ENCODE measurements around the gene MARF1.
A peak's percentile ranks its signal among the peaks of the same experiment; 100 is the strongest.
"Not testable (repeated sequence)": the region's sequence is repeated elsewhere in the genome, so short reads cannot be mapped to it uniquely, and the experiment has no call there.

MARF1 gene, protein sequence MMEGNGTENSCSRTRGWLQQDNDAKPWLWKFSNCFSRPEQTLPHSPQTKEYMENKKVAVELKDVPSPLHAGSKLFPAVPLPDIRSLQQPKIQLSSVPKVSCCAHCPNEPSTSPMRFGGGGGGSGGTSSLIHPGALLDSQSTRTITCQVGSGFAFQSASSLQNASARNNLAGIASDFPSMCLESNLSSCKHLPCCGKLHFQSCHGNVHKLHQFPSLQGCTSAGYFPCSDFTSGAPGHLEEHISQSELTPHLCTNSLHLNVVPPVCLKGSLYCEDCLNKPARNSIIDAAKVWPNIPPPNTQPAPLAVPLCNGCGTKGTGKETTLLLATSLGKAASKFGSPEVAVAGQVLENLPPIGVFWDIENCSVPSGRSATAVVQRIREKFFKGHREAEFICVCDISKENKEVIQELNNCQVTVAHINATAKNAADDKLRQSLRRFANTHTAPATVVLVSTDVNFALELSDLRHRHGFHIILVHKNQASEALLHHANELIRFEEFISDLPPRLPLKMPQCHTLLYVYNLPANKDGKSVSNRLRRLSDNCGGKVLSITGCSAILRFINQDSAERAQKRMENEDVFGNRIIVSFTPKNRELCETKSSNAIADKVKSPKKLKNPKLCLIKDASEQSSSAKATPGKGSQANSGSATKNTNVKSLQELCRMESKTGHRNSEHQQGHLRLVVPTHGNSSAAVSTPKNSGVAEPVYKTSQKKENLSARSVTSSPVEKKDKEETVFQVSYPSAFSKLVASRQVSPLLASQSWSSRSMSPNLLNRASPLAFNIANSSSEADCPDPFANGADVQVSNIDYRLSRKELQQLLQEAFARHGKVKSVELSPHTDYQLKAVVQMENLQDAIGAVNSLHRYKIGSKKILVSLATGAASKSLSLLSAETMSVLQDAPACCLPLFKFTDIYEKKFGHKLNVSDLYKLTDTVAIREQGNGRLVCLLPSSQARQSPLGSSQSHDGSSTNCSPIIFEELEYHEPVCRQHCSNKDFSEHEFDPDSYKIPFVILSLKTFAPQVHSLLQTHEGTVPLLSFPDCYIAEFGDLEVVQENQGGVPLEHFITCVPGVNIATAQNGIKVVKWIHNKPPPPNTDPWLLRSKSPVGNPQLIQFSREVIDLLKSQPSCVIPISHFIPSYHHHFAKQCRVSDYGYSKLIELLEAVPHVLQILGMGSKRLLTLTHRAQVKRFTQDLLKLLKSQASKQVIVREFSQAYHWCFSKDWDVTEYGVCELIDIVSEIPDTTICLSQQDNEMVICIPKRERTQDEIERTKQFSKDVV (N-terminal part only)

DNA sequence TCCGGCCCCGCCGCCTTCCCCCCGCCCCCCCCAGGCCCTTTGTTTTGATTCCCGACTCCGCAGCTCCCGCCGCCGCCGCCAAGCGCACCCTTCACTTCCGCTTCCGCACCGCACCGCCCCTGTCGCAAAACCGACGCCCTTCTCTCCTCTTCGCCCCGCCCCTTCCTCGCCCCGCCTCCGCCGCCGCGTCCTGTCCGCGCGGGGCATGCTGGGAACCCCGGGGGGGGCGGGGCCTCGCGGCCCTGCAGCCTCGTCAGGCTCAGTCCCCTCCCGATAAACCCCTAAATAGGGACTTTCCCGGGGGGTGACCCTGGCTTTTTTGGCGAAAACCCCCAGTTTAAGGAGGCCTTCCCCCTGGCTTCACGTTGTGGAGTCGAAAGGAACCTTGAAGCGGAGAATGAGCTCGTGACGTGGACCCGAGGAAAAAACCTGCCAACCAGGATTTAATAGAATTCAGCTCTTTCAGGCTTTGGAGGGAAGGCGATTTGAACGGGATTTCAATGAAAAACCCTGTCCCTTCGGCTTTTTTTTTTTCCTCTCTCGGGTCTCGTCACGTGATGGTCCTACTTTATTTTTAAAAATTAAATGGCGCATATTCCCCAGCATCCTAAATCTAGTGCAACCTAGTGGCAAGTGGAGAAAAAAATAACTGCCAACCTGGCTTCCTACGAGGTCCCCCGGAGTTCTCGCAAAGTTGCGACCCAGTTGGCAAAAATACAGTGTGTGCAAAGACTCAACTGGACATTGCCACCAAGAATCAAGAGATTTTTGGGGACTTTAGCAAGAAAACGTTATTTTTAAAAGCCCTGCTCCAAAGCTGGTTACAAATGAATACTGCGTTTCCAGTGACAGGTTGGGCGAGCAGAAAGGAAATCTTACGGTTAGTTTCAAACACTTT is at the start of gene MARF1:
Gene MARF1 (minus strand): TSS at position 107 of the 898 bp plus-strand sequence. CDS start 3,921 bp downstream, outside the sequence.
- peak; percentile 100 for DNase-seq

DNA sequence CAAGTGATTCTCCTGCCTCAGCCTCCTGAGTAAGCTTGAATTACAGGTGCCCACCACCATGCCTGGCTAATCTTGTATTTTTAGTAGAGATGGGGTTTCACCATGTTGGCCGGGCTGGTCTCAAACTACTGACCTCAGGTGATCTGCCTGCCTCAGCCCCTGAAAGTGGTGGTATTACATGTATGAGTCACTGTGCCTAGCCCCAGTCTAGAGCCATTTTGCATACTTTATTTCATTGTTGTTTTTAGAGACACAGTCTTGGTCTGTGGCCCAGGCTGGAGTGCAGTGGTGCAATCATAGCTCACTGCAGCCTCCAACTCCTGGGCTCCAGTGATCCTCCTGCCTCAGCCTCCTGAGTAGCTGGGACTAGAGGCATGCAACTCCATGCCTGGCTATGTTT is 49.6 kb upstream of the MARF1 start:
- DNase-seq, result not testable (repeated sequence)

DNA sequence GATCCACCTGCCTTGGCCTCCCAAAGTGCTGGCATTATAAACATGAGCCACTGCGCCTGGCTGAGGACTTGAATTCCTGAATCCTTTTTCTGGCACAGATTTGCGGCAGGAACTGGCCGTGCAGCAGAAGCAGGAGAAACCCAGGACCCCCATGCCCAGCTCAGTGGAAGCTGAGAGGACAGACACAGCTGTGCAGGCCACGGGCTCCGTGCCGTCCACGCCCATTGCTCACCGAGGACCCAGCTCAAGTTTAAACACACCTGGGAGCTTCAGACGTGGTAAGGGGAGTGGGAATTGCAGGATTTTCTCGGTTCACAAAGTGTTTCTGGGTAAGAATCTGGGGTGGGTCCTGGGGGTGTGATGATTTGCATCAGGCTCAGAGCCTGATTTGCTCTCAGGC is 48.1 kb upstream of the MARF1 start:
- DNase-seq, result no peak

DNA sequence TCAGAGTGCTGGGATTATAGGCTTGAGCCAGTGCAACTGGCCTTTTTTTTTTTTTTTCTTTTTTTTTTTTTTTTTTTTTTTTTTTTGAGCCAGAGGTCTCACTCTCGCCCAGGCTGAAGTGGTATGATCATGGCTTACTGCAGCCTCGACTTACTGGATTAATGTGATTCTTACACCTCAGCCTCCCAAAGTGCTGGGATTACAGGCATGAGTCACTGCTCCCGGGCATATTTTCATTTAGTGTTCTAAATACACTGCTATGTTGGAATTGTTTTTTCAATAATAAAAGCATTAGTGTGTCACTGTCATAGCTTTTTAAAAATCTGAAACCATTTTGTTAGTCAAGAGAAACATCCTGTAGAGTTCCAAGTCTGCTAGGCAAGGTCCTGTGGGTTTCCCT is 47.3 kb upstream of the MARF1 start:
- DNase-seq, result no peak

DNA sequence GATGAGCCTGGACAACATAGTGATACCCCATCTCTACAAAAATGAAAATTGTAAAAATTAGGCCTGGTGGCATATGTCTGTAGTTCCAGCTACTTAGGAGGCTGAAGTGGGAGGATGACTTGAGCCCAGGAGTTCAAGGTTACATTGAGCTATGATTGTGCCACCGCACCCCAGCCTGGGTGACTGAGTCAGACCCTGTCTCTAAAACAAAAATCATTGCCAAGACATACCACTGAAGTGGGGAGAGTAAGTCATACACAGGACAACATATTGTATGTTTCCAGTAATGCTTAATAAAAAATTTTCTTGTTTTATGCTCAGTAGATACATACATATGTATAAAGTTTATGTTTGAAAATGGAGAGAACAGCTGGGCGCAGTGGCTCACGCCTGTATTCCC is 46.3 kb upstream of the MARF1 start:
- no peak for DNase-seq

DNA sequence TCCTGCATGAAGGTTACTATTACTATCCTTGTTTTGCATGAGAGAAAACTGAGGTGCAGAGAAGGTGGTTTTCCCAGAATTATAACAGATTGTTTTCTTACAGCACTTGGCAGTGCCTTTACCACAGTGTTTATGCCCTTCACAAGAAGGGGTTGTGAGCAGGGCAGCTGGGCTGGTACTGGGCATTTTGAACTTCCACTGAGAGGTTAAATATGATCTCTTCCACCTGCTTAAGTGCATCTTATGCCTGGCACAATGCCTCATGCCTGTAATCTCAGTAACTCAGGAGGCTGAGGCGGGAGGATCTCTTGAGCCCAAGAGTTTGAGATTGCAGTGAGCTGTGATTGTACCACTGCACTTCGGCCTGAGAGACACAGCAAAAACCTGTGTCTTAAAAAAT is 43.3 kb upstream of the MARF1 start:
- no peak for DNase-seq

DNA sequence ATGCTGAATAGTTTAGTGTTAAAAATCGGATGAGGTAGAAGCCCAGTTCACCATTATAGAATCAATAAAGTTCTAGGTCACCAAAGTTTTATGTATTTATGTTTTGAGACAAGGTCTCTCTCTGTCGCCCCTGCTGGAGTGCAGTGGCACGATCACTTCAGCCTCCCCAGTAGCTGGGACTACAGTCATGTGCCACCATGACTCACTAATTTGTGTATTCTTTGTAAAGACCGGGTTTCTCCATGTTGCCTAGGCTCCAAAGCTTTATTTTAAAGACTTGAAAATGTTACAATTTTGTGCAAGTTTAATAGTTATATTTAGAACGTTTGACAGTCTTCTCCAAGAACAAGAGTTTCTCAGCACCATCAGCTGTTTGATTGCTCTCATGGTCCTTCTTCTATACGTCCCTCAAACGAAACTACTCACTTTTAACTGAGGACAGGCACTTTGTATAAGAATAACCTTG is 39.2 kb upstream of the MARF1 start:
- peak; percentile 30 for DNase-seq

DNA sequence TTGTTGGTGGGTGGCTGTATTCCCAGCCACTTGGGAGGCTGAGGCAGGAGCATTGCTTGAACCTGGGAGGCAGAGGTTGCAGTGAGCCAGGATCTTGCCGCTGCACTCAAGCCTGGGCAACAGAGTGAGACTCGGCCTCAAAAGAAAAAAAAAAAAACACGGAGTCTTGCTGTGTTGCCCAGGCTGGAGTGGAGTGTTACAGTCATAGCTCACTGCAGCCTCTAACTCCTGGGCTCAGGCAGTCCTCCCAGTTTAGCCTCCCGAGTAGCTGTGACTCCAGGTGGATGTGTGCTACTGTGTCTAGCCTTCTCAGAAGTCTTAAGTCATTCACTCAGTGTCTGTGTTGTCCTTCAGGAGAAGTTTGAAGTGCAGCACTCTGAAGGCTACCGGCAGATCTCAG is 34.5 kb upstream of the MARF1 start:
- no peak for DNase-seq

DNA sequence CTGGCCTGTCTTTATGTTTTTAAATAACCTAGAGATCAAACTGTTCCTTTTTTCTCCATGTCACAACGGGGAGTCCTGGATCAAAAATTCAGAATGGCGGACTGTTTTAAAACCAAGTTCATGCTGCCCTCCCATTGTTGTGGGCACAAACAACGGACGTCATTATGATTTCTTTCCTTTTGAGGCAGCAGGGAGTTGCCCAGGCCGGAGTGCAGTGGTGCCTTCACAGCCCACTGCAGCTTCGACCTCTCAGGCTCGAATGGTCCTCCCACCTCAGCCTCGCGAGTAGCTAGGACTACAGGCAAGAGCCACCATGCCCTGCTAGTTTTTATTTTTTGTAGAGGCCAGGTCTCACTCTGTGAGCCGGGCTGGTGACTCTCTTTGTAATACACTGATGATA is 33.6 kb upstream of the MARF1 start:
- DNase-seq, result no peak

DNA sequence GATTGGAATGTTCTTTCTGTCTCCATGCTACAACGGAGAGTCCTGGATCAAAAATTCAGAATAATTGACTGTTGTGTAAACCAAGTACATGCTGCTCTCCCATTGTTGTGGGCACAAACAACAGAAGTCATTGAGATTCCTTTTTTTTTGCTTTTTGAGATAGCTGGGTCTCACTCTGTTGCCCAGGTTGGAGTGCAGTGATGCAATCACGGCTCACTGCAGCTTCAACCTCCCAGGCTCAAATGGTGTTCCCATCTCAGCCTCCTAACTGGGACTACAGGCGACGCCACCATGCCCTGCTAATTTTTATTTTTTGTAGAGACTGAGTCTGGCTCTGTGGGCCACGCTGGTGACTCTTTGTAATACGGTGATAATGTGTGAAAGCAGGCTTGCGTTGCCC is 31.6 kb upstream of the MARF1 start:
- DNase-seq, result no peak

DNA sequence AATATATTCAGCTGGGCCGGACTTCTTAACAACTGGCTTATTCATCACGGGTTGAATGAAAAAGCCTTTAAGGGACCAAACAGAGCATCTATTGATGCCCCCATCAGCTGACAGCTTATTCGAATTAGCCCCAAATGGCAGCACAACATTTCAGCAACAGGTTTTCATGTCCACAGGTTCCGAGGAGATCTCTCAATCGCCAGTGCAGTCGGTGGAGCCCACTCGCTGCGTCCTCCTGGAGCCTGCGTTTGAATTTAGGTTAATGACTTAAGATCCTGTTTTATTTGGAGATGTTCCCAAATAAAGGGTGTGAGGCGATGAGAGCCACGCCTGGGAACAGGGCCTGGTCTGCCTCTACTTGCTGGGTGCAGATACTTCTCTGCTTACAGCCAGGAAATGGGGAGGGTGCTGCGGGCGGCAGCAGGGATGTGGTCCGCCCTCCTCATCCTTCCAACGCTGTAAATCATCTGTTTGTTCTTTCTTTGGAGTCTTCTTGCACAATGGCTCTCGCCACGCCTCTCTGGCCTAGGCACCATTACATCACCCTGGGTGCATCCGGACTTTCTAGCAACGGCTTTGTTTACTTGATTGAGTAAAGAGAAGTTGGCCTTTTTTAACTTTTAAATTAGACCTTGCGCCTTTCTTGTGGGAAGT is 29.7 kb upstream of the MARF1 start:
- peak; percentile 57 for DNase-seq

DNA sequence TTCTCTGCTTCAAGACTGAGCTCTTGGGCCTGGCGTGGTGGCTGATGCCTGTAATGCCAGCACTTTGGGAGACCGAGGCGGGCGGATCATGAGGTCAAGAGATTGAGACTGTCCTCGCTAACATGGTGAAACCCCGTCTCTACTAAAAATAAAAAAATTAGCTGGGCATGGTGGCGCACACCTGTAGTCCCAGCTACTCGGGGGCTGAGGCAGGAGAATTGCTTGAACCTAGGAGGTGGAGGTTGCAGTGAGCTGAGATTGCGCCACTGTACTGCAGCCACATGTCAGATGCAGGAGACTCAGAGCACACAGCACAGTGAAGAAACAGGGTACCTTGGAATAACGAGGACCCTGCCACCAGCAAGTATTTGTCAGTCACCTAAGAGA is 29.2 kb upstream of the MARF1 start:
- DNase-seq, result not testable (repeated sequence)

DNA sequence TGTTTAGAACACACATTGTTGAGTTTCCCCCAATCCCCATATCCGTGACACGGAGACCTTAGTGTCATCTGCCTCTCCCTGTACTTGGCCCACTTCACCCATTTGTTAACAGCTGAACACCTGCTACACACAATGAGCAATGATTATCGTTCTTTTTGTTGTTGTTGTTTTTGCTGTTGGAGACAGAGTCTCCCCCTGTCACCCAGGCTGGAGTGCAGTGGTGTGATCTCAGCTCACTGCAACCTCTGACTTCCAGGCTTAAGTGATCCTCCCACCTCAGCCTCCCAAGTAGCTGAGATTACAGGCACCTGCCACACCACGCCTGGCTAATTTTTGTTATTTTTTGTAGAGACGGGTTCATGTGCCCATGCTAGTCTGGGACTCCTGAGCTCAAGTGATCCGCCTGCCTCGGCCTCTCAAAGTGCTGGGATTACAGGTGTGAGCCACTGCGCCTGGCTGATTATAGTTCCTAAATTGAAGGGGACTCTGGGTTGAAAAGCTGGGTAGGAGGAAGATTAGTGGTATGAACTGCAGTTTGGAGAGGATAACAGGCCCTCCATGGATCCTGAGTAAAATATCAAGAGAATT is 28.7 kb upstream of the MARF1 start:
- no peak for DNase-seq

DNA sequence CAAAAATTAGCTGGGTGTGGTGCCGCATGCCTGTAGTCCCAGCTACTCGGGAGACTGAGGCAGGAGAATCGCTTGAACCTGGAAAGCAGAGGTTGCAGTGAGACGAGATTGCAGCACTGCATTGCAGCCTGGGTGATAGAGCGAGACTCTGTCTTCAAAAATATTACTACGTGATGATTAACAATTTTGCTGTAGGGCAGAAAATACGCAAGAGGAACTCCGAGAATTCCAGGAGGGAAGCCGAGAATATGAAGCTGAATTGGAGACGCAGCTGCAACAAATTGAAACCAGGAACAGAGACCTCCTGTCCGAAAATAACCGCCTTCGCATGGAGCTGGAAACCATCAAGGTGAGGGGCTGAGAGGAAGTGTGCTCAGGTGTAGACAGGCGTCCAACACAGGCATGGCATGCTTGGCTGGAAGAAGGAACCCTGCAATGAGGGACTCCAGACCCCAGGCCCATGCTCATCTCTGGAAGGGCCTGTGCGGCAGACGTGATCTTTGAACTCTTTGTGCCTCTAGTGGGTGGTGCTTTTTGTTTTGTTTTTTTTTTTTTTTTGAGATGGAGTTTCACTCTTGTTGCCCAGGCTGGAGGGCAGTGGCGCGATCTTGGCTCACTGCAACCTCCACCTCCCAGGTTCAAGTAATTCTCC is 24.3 kb upstream of the MARF1 start:
- no peak for DNase-seq

DNA sequence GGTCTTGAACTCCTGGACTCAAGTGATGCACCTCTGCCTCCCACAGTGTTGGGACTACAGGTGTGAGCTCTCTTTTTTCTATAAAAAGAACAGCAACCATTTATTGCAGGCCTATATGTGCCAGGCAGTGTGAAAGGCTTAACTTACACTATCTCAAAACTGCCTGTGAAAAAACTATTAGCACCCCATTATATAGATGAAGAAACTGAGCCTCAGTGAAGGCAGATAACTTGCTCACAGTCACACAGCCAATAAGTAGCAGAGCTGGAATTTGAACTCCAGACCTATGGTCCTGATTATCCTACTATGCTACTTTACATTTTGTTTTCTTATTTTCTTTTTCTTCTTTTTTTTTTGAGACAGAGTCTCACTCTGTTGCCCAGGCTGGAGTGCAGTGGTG is 22.2 kb upstream of the MARF1 start:
- no peak for DNase-seq

DNA sequence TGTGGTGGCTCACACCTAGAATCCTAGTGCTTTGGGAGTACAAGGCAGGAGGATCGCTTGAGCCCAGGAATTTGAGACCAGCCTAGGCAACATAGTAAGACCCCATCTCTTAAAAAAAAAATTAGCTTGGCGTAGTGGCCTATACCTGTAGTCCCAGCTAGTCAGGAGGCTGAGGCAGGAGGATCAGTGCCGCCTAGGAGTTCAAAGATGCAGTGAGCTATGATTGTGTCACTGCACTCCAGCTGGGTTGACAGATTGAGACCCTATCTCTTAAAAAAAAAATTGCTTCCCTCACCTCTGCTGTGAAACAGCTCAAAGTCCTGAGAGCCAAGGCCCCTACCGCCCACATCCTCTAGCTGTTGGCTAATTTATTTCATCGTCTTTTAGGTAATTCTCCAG is 17.2 kb upstream of the MARF1 start:
- DNase-seq, result no peak

DNA sequence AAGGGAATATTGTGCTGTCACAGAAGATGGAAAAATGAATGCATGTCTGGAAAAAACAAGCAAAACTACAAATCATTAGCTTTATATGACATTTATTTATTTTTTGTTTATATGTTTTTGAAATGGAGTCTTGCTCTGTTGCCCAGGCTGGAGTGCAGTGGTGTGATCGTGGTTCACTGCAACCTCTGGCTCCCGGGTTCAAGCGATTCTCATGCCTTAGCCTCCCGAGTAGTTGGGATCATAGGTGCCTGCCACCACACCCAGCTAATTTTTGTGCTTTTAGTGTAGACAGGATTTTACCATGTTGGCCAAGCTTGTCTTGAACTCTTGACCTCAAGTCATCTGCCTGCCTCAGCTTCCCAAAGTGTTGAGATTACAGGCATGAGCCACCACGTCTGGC is 15.6 kb upstream of the MARF1 start:
- DNase-seq, result no peak

DNA sequence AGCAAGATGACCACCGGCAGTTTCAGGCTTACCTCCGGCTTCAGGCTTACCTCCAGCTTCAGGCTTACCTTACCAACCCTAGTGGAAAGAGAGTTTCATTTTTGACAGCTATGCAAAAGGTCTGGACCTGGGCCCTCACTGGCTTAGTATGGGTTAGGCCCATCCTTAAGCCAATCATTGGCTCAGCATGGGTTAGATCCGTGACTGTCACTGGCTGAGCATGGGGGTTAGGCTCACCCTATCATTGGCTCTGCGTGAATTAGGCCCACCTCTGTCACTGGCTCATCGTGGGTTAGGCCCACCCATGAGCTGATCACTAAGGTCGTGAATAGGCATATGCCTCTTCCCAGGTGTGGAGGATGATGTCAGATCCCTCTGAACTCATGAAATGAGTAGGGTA is 15.2 kb upstream of the MARF1 start:
- DNase-seq, result no peak

DNA sequence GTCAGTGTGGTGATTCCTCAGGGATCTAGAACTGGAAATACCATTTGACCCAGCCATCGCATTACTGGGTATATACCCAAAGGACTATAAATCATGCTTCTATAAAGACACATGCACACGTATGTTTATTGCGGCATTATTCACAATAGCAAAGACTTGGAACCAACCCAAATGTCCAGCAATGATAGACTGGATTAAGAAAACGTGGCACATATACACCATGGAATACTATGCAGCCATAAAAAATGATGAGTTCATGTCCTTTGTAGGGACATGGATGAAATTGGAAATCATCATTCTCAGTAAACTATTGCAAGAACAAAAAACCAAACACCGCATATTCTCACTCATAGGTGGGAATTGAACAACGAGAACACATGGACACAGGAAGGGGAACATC is 12.6 kb upstream of the MARF1 start:
- not testable (repeated sequence) for DNase-seq

DNA sequence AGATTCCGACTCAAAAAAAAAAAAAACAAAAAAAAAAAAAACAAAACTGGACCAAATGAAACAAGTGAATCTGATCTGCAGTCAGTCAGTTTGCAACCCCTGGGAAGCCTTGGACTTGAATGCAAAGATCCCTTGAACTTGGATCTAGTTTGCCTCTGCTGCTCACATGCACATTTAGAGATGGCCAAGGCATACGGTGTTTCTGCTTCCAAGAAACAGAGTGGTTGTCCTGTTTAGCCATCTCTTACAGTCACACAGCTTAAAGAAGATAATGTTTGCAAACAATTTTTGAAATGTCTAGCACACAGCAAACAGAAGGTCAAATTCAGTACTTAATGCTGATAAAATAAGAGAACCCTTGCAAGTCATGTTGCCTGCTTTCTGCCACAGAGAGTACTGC is 11.6 kb upstream of the MARF1 start:
- no peak for DNase-seq

DNA sequence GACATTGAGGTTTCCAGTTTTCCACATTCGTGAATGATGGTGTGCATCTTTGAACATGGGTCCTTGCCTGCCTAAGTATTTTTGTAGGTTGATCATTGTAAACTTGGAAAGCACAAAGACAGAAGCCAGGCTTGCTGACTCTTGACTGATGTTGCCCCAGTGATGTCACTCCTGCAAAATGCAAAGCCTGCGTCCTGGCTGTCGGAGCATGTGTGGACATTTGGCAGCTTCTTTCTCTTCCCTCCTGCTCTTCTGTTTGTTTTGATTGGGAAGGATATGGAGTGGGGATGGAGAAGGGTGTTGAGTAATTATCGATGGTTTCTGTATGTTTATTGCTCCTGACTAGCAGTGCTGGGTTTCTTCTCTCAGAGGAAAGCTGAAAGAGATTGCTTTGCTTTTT is 10.3 kb upstream of the MARF1 start:
- DNase-seq, result no peak

Measured in activated CD8-positive, alpha-beta memory T cell treated with anti-CD3 and anti-CD28 coated beads, Interleukin-2, amount 50 U/mL, for 4 hours (primary cell).